GM19328 (cell line): ENCODE results near the gene PFAS.
"Not testable (repeated sequence)": the region's sequence is repeated elsewhere in the genome, so short reads cannot be mapped to it uniquely, and the experiment has no call there.

Experiments used
- ATAC-seq: cut with Tn5 transposase; IDR thresholded peaks from one replicate; pipeline ENCODE4 v1.9.1; 2021; ENCODE audit warnings: mild to moderate bottlenecking, moderate library complexity; ENCODE audit not compliant: unreplicated experiment

PFAS gene

DNA sequence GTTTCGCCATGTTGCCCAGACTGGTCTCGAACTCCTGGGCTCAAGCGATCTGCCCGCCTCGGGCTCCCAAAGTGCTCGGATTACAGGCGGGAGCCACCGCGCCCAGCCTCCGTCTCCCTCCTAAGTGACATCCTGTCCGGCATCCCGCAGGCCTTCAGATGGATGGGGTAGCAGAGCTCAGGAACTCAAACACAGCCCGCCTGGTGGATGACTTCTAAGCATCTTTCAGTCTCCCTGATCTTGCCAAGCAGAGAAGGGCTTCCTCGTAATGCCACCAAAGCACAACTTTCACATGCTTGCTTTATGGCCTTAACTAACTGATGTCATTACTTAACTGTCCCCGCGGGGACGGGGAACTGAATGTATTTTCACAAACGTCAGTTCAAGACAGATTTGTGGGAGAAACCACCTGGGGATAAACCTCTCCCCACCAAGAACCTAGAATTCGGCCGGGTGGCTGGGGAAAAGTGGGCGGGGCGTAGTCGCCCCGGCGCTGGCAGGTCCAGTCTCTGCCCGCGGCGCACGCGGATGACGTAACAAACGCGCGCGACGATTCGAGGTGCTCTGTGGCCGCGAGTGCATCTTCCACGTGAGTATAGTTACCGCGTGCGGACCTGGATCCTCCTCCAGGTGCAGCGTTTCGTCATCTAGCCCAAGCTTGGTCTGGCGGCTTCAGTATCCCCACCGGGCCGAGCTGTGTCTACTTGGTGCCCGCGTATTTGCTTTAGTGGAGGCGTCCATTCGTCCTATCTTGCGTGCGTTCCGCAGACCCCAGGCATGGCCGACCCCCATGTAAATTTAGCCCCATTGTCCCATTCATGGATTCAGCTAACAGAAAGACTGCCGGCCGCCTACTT lies at the start of gene PFAS:
TSS of gene PFAS (plus strand) at position 539 of the 857 bp plus-strand sequence. CDS start 4,649 bp downstream, outside the sequence.
- ATAC-seq: no peak

- no peak for ATAC-seq
Observed at GRCh38 chr17:8204761-8205555, 44.1 kb upstream of the PFAS start.

DNA sequence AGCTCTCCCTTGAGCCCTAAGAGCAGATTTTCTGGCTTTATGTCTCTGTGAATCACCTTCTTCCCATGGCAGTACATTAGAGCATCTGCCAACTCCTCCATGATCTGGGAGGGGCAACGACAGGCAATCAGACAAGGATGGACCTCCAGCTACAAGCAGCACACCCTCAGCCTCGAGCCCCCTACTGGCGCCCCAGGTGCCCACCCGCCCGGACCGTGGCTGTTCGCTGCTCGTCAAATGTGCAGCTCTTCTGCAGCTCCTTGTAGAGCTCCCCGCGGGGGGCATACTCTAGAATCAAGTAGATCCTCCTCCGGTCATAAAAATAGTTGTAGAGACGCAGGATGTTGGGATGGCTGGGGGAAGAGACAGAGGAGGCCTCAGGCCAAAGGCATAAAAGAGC lies 42.6 kb upstream of the PFAS start:
- ATAC-seq: no peak

GRCh38 chr17:8209907-8210760 lies 39.0 kb upstream of the PFAS start, which contains the start of gene AURKB:
TSS of gene AURKB (minus strand) at chr17:8210575. CDS start at chr17:8210224, 351 bp downstream.
- ATAC-seq: peak; percentile 83

DNA sequence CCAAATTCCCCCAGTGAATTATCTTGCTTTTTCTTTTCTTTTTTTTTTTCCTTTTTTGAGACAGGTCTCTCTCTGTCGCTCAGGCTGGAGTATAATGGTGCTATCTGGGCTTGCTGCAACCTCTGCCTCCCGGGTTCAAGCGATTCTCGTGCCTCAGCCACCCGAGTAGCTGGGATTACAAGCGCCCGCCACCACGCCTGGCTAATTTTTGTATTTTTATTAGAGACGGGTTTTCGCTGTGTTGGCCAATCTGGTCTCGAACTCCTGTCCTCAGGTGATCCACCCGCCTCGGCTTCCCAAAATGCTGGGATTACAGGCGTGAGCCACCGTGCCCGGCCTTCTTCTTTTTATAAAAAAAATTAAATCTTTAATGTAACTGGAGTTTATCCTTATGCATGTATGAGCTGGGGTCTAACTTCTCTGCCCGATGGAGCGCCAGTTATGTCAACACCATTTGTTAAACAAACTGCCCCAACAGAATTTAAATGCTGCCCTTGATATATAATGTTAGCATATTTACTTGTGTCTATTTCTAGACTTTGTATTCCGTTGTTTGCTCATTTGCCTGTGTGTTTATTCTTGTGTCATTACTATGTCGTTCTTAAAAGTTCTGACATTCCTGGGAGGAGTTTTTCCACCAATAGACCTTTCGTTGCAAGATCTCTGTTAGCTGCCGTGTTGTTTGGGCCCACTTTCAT lies 38.2 kb upstream of the PFAS start:
- ATAC-seq: peak; percentile 14

DNA sequence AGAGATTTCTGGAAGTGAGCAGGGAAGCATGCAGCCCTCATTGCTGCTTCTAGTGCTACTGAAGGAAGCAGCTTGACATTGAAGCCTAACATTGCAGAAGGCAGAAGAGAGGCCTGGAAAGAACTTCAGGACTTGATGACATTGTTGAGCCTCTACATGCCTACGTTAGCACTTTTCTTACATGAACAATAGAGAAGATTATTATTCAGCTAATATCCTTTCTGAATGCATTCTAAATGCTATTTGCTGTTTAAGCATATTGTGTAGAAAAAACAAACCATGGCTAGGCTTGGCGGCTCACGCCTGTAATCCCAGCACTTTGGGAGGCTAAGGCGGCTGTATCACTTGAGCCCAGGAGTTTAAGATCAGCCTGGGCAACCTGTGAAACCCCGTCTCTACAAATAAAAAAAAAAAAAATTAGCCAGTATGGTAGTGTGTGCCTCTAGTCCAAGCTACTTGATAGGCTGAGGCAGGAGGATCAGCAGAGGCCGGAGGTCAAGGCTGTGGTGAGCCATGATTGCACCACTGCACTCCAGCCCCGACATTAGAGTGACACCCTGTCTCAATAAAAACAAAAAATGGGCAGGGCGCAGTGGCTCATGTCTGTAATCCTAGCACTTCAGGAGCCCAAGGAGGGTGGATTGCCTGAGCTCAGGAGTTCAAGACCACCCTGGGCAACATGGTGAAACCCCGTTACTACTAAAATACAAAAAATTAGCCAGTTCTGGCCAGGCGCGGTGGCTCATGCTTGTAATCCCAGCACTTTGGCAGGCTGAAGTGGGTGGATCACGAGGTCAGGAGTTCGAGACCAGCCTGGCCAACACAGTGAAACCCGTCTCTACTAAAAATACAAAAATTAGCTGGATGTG lies 36.5 kb upstream of the PFAS start:
- ATAC-seq: no peak

DNA sequence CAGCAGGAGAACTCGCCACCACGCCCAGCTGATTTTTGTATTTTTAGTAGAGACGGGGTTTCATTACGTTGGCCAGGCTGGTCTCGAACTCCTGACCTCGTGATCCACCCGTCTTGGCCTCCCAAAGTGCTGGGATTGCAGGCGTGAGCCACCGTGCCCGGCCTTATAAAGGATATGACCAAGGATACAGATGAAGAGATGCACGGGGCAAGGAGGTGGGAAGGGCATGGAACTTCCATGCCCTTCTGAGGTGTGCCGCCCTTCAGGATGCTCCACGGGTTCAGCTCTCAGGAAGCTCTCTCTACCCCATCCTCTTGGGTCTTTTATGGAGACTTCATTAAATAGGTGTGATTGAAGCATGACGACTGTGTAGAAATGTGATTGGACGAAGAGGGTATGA lies 35.1 kb upstream of the PFAS start:
- ATAC-seq: not testable (repeated sequence)

DNA sequence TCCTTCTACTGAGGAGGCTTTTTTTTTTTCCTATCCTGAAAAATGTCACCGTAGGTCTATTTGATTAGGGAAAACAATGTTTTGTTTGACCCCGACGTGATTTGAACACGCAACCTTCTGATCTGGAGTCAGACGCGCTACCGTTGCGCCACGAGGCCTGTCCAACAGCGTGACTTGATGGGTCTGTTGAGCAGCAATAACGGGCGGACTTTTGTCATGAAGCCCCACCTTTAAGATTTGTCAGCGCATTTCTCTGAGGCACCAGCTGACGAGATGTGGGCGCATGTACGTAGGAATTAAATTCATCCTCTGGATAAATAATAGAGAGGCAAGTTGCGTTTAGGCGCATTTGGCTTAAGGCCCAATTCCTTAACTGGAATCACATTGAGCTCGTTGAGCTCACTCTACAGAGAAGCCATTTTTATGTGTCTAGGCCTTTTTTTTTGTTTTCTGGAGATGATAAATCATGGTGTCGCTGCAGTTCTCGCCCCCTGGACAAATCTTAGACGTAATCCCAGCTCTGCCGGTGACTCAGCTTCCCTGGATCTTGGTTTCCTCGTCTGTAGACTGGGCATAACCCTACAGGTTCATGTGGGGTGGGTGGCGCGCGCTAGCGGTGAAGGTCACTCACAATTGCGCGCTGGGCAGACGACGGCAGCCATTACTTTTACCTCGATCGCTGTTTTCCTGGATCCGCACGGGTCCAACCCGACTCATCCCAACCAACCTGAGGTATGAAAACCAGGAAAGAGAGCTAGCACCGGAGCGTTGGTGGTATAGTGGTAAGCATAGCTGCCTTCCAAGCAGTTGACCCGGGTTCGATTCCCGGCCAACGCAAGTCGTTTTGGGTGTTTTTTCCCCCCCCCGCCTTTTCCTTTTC lies 28.1 kb upstream of the PFAS start:
- no peak for ATAC-seq

GRCh38 chr17:8221663-8222379 lies 27.3 kb upstream of the PFAS start:
- peak; percentile 39 for ATAC-seq

GRCh38 chr17:8222380-8222629 lies 26.8 kb upstream of the PFAS start:
- peak; percentile 36 for ATAC-seq

DNA sequence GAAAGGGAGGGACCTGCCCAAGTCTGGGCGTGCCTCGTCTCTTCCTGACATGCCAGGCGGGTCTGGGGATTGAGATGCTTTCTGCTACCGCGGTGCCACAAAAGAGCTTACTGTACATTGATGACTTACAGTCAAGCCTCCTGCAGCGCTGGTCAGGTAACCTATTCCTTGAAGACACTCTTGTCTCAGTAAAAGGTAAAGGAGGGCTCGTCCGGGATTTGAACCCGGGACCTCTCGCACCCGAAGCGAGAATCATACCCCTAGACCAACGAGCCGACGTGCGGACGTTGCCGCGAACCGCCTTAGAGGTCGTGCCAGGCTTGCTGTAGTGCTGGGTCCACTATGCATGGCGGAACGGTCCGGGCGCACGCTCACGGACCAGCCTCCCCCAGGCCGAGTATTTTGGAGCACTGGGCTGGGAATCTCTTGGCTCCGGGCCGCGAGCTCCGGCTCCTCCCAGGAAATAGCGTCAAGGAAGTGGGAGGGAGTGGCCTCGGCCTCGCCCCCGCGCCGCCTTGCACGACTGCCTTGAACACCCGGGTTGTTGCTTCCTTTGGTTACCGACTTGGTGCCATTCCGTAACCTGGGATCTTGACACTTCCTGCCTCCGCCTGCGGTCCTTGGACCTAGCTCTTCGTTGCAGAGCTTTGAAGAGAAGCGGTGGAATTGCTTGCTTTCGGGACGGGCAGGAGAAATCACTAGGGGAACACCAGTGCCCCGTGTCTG lies 26.3 kb upstream of the PFAS start:
- ATAC-seq: peak; percentile 31

DNA sequence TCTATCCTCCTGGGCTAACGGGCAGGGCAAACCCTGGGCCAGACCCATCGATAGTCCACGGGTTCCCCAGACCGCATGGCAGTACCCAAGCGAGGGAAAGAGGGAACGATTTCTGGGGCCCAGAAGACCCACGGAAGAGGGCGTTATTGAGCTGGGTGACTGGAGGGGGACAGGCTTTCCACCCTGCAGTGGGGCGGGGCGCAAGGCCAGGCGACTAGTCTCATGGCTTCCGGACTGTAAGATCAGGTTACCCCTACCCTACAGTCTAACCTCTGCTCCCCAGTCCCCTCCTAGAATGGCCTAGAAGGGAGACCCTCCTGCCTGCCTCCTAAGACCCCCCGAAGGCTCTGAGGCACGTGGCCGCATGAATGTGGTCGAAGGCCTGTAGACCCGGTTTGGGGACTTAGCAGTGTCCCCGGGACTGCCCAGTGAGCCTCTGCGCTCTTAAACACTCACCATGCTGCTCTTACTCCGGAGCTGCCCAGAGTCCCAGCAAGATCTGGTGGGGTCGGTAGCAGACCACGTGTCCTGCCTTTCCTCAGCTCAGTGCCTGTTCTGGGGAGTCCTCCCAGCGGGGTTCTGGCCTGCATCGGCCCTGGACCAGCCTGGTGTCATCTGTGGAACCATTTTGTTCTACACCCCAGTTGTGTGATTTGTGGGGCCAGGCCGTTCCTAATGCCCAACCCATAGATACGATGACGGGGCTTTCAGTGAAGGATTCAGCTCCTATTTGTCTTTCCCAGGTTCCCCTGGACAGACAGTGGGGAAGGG lies 25.5 kb upstream of the PFAS start:
- ATAC-seq: no peak

GRCh38 chr17:8224891-8225812 lies 23.9 kb upstream of the PFAS start:
- ATAC-seq: no peak

DNA sequence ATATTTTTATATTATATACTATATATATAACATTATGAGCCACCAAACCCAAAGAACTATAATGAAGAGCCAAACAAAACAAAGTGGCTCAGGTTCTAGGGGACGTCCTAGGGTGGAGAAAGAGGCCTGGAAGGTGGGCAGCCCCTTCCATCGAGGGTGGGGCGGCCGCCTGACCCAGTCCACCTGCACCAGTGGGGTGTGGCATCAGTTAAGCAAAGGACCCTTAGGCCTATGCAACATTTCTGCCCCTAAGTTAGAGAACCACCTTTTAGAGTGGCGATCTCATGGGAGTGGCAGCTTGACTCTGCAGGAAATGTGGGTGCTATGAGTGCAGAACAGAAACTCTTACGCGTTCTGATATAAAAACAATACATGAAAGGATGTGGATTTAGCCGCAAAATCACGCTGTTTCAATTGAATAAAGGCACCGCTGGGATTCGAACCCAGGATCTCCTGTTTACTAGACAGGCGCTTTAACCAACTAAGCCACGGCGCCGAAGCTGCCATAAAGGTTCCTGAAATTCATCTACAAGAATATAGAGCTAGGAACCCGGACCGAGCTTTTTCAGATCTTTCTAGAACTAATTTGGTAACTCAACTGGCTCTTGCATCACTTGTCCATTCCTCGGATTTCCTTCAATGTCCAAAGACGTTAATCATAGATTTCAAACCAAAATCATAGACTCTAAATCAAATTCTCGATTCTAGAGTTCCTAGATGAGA lies 23.1 kb upstream of the PFAS start:
- no peak for ATAC-seq
